Smooth muscle cell (in vitro differentiated cells): Measurements from ENCODE around the gene NDUFS6. TPM values are rescaled to one million over a fixed set of nuclear protein-coding genes. Genes with fewer than 3 reads are reported as not detected.

Source experiments
- DNase-seq: peaks from one replicate; lab custom pipeline; 2025; ENCODE audit not compliant: unreplicated experiment; lab: John Stamatoyannopoulos, UW
- H2AFZ ChIP-seq: fragments of 200-600 bp; sonication (generic); 2 replicates; pipeline ENCODE4 v1.6.0; 2016; ENCODE audit warnings: antibody characterized with exemption, low read depth, mild to moderate bottlenecking
- H3F3A ChIP-seq: fragments of 200-600 bp; sonication (generic); 2 replicates; pipeline ENCODE4 v1.6.0; 2017; ENCODE audit warnings: antibody characterized with exemption, low read depth
- H3K27ac ChIP-seq: fragments of 200-600 bp; sonication (generic); 2 replicates; pipeline ENCODE4 v1.5.1; 2016; ENCODE audit warnings: low read depth, mild to moderate bottlenecking
- H3K27me3 ChIP-seq: fragments of 200-600 bp; sonication (generic); 2 replicates; pipeline ENCODE4 v1.6.1; 2016; ENCODE audit warnings: low read depth, mild to moderate bottlenecking
- H3K36me3 ChIP-seq: fragments of 200-600 bp; sonication (generic); 2 replicates; pipeline ENCODE4 v1.5.1; 2016; ENCODE audit warnings: low read depth
- H3K4me1 ChIP-seq: fragments of 200-600 bp; sonication (generic); 2 replicates; pipeline ENCODE4 v1.5.1; 2016; ENCODE audit warnings: low read depth
- H3K4me2 ChIP-seq: fragments of 200-600 bp; sonication (generic); 2 replicates; pipeline ENCODE4 v1.6.0; 2016; ENCODE audit warnings: mild to moderate bottlenecking
- H3K4me3 ChIP-seq: fragments of 200-600 bp; sonication (generic); 2 replicates; pipeline ENCODE4 v1.5.1; 2016; ENCODE audit warnings: mild to moderate bottlenecking
- H3K79me2 ChIP-seq: fragments of 200-600 bp; sonication (generic); 2 replicates; pipeline ENCODE4 v1.6.0; 2016; ENCODE audit warnings: low read depth, mild to moderate bottlenecking
- H3K9ac ChIP-seq: fragments of 200-600 bp; sonication (generic); 2 replicates; pipeline ENCODE4 v1.6.0; 2016; ENCODE audit warnings: low read depth
- H3K9me3 ChIP-seq: fragments of 200-600 bp; sonication (generic); replicated peaks from 2 replicates; pipeline ENCODE4 v1.5.1; 2016; ENCODE audit warnings: low read depth
- H4K20me1 ChIP-seq: fragments of 200-600 bp; sonication (generic); 2 replicates; pipeline ENCODE4 v1.6.0; 2016; ENCODE audit warnings: low read depth
- WGBS: methylation state at CpG from one replicate; pipeline ENCODE4 v1.1.7; 2016; ENCODE audit warnings: low lambda C conversion rate; 5-methylcytosine and 5-hydroxymethylcytosine counted together
- polyA plus RNA-seq: library from polyadenylated mRNA; unstranded; fragments of >200 nt; fragmentation: Nextera tagmentation; extraction: Ambion mirVana; gene quantifications from 2 replicates; pipeline ENCODE4 v1.2.1, GENCODE V29; 2016
- total RNA-seq: library from RNA; depleted of rRNA; stranded (reverse); fragments of >200 nt; gene quantifications from 2 replicates; pipeline ENCODE4 v1.2.3, GENCODE V29; 2014
- TF ChIP-seq, protein P1 (sequence below): fragments of 200-600 bp; sonication (generic); IDR thresholded peaks from 2 replicates; pipeline ENCODE4 v1.5.1; 2017; ENCODE audit warnings: borderline replicate concordance, mild to moderate bottlenecking, antibody characterized with exemption; ENCODE audit not compliant: insufficient read depth, poor library complexity, severe bottlenecking

The NDUFS6 gene
- total and polyA plus RNA-seq, 2 experiments from 2014 or later: 50.8 to 146 TPM

DNA sequence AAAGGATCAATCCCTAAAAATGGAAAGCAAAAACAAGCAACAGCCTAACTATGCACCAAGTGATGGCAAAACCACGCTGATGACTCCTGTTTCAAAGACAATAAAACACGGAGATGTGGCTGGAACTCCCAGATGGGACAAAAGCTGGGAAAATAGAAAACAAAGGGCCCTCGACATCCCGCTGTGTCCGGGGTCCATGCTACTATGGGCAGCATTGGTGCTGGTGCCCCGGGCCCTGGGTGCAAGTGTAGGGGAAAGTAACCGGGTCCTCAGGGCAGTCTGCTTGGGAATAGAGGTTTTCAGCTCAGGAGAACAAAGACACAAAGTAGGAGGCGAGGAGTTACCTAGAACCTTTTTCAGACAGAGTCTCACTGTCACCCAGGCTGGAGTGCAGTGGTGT is 47.7 kb upstream of the NDUFS6 start:
- H3K36me3 ChIP-seq: no peaks in the 10 kb centered on the region
- H3K9me3 ChIP-seq: no peaks in the 10 kb centered on the region
- no peak for DNase-seq
- no peaks in the 10 kb centered on the region for H3K79me2 ChIP-seq
- H3K4me1 ChIP-seq: no peaks in the 10 kb centered on the region
- H3F3A ChIP-seq: no peaks in the 10 kb centered on the region
- no peak overlapping the region for H3K9ac ChIP-seq
- TF ChIP-seq, protein P1, sequence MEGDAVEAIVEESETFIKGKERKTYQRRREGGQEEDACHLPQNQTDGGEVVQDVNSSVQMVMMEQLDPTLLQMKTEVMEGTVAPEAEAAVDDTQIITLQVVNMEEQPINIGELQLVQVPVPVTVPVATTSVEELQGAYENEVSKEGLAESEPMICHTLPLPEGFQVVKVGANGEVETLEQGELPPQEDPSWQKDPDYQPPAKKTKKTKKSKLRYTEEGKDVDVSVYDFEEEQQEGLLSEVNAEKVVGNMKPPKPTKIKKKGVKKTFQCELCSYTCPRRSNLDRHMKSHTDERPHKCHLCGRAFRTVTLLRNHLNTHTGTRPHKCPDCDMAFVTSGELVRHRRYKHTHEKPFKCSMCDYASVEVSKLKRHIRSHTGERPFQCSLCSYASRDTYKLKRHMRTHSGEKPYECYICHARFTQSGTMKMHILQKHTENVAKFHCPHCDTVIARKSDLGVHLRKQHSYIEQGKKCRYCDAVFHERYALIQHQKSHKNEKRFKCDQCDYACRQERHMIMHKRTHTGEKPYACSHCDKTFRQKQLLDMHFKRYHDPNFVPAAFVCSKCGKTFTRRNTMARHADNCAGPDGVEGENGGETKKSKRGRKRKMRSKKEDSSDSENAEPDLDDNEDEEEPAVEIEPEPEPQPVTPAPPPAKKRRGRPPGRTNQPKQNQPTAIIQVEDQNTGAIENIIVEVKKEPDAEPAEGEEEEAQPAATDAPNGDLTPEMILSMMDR: no peak
- no peak overlapping the region for H2AFZ ChIP-seq
- no peak overlapping the region for H3K4me3 ChIP-seq
- no peaks in the 10 kb centered on the region for H3K27me3 ChIP-seq
- WGBS: 78% methylated on average over 8 of the region's 8 CpGs
- no peak overlapping the region for H3K27ac ChIP-seq
- H3K4me2 ChIP-seq: no peak overlapping the region
- H4K20me1 ChIP-seq: no peaks in the 10 kb centered on the region

DNA sequence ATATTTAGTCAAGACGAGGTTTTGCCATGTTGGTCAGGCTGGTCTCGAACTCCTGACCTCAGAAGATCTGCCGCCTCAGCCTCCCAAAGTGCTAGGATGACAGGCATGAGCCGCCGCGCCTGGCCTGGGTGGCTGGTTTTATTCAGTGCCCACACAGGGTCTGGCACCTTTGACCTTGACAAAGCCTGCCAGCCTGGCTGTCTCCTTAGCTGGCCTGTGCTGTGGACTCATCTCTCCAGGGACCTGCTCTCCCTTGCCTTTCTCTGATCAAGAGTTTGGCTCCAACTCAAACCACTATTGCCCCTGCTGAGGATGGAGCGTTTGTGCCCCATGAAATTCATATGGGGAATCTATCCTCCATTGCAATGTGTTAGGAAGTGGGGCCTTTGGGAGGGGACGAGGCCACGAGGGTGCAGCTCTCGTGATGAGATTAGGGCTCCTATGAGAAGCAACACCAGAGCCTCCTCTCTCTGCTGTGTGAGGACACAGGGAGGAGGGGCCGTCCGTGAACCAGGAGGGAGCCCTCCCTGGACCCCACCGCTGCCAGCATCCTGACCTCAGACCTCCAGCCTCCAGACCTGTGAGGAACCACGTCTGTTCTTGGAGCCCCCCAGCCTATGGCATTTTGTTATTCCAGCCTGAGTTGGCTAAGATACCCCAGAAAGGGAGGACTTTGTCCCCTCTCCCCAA is 46.5 kb upstream of the NDUFS6 start:
- H3K4me1 ChIP-seq: no peaks in the 10 kb centered on the region
- H2AFZ ChIP-seq: no peak overlapping the region
- H3K4me3 ChIP-seq: no peak overlapping the region
- H4K20me1 ChIP-seq: no peaks in the 10 kb centered on the region
- H3F3A ChIP-seq: no peaks in the 10 kb centered on the region
- no peaks in the 10 kb centered on the region for H3K36me3 ChIP-seq
- 90% methylated on average over 14 of the region's 14 CpGs for WGBS
- no peaks in the 10 kb centered on the region for H3K27me3 ChIP-seq
- H3K4me2 ChIP-seq: no peak overlapping the region
- H3K27ac ChIP-seq: no peak overlapping the region
- no peak overlapping the region for H3K9ac ChIP-seq
- no peaks in the 10 kb centered on the region for H3K9me3 ChIP-seq
- DNase-seq: no peak
- TF ChIP-seq, protein P1: no peak
- no peaks in the 10 kb centered on the region for H3K79me2 ChIP-seq

DNA sequence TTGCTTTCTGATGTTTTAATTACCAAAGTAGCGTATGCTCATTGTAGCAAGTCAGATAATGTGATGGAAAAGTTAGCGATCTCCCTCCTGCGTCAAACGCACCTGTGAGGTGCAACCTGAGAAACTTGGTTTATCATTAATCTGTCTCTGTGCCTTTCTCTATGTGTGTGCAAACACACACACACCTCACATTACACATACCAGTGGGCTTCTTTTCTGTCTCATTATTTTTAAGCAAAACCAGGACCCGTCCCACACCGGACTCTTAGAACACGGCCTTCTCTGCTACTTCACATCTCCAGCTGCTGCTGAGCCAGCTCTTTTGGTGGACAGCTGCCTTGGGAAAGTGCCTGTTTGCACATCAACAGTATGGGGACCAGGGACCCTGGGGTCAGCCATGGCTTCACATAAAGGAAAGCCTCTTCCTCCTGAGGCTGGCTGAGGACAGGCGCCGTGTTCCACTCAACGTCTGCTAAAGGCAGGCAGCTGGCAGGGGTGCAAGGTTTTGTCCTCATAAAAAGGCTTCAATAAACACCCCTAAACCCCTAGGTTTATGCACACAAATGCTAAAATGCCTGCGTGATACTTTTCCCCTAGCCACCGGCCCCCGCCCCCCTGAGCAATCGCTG is 45.8 kb upstream of the NDUFS6 start:
- Histone ChIP-seq H3K9ac (no peak overlapping the region), H3K36me3 (no peaks in the 10 kb centered on the region), H3K4me2 (no peak overlapping the region), H3F3A (no peaks in the 10 kb centered on the region), H3K79me2 (no peaks in the 10 kb centered on the region), H3K27me3 (no peaks in the 10 kb centered on the region), H3K27ac (no peak overlapping the region), H3K4me1 (no peaks in the 10 kb centered on the region), H4K20me1 (no peaks in the 10 kb centered on the region), H2AFZ (no peak overlapping the region), H3K4me3 (no peak overlapping the region), H3K9me3 (no peaks in the 10 kb centered on the region)
- TF ChIP-seq, protein P1: no peak
- DNase-seq: no peak
- 93% methylated on average over 14 of the region's 14 CpGs for WGBS

DNA sequence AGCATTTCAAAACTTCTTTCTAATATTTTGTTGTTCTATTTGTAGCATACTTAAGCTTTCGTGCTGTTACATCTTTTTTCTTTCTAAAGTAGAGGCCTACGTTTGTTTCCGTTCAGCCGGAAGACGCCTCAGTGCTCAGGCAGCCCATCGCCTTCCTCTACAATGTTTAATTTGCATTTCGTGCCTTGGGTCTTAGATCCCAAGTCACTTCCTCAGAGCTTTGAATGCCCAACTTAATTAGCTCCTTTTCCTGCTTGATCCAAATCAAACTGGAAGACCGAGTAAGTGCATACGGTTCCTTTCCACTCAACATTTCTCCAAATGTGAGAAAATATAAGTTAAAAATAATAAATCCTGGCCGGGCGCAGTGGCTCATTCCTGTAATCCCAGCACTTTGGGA is 44.7 kb upstream of the NDUFS6 start:
- 84% methylated on average over 11 of the region's 11 CpGs for WGBS
- no peak for DNase-seq
- TF ChIP-seq, protein P1: no peak

More for the DNA sequence above, 44.7 kb upstream of the NDUFS6 start:
- Histone ChIP-seq H3K27ac (no peak overlapping the region), H3K79me2 (no peaks in the 10 kb centered on the region), H3K4me3 (no peak overlapping the region), H3K4me2 (no peak overlapping the region), H3K36me3 (no peaks in the 10 kb centered on the region), H3K4me1 (no peaks in the 10 kb centered on the region), H3K9ac (no peak overlapping the region), H2AFZ (no peak overlapping the region), H3F3A (no peaks in the 10 kb centered on the region), H4K20me1 (no peaks in the 10 kb centered on the region), H3K27me3 (no peaks in the 10 kb centered on the region), H3K9me3 (no peaks in the 10 kb centered on the region)
